Measurements from ENCODE around the gene APOL6.

Gene APOL6

DNA sequence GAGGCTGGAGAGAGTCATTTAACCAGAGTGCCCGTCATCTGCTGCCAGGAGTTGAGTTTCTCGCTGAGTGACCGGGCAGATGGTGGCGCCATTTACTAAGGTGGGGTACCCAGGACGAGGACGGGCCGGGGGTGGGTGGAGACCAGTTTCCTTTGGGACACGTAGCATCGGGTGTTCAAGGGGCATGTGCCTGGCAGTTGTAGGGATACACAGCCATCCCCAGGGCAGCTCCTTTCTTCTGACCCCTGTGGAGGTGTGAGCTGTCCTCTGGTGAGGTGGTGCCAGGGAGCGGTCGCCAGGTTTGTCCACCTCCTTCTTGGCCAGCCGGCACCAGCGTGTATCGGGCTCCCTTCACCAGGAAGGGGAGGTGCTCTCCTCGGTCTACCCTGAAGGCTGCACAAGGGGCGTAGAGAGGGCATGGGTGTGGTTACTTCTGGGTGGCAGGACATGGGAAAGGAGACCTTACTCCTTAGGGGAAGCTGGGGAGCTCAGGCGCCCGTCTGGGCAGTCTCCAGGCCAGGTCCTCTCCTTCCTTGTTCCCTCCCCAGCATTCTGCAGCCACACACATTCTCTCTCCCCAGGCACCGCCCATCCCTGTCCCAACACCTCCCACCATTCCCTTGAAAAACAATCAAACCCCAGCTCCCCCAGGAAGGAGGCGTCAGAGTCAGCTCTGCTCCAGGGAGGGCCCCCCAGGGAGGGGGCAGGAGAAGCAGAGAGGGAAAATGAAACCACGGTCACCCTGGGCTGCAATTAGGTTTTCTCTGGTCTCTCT is 20.8 kb upstream of the APOL6 start:
- Histone ChIP-seq H3K27me3 (ENCODE audit: insufficient read depth, poor library complexity, severe bottlenecking) (peaks cover 16% of the 10 kb centered on the region), H3K4me3 (replicated peaks; ENCODE audit: insufficient read depth, low read length) (no peak overlapping the region), H3K27ac (replicated peaks) (no peak overlapping the region)
- TF ChIP-seq, protein P1, sequence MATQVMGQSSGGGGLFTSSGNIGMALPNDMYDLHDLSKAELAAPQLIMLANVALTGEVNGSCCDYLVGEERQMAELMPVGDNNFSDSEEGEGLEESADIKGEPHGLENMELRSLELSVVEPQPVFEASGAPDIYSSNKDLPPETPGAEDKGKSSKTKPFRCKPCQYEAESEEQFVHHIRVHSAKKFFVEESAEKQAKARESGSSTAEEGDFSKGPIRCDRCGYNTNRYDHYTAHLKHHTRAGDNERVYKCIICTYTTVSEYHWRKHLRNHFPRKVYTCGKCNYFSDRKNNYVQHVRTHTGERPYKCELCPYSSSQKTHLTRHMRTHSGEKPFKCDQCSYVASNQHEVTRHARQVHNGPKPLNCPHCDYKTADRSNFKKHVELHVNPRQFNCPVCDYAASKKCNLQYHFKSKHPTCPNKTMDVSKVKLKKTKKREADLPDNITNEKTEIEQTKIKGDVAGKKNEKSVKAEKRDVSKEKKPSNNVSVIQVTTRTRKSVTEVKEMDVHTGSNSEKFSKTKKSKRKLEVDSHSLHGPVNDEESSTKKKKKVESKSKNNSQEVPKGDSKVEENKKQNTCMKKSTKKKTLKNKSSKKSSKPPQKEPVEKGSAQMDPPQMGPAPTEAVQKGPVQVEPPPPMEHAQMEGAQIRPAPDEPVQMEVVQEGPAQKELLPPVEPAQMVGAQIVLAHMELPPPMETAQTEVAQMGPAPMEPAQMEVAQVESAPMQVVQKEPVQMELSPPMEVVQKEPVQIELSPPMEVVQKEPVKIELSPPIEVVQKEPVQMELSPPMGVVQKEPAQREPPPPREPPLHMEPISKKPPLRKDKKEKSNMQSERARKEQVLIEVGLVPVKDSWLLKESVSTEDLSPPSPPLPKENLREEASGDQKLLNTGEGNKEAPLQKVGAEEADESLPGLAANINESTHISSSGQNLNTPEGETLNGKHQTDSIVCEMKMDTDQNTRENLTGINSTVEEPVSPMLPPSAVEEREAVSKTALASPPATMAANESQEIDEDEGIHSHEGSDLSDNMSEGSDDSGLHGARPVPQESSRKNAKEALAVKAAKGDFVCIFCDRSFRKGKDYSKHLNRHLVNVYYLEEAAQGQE (IDR thresholded peaks at IDR 0.05; ENCODE audit: insufficient replicate concordance, low read depth) = no peak
- TF ChIP-seq, protein P2, sequence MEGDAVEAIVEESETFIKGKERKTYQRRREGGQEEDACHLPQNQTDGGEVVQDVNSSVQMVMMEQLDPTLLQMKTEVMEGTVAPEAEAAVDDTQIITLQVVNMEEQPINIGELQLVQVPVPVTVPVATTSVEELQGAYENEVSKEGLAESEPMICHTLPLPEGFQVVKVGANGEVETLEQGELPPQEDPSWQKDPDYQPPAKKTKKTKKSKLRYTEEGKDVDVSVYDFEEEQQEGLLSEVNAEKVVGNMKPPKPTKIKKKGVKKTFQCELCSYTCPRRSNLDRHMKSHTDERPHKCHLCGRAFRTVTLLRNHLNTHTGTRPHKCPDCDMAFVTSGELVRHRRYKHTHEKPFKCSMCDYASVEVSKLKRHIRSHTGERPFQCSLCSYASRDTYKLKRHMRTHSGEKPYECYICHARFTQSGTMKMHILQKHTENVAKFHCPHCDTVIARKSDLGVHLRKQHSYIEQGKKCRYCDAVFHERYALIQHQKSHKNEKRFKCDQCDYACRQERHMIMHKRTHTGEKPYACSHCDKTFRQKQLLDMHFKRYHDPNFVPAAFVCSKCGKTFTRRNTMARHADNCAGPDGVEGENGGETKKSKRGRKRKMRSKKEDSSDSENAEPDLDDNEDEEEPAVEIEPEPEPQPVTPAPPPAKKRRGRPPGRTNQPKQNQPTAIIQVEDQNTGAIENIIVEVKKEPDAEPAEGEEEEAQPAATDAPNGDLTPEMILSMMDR (IDR thresholded peaks at IDR 0.05; ENCODE audit: insufficient read depth, low read length) = no peak
- TF ChIP-seq POLR2AphosphoS5 (IDR thresholded peaks at IDR 0.05; ENCODE audit: low read depth) = no peak
- TF ChIP-seq GABPA (IDR thresholded peaks at IDR 0.05; ENCODE audit: low read depth) = no peak
- no peak for TF ChIP-seq SPI1 (IDR thresholded peaks at IDR 0.05; ENCODE audit: borderline replicate concordance, low read depth)
- no peak for DNase-seq (ENCODE audit: low read depth in 1 of 2, low spot score in 1 of 2)

DNA sequence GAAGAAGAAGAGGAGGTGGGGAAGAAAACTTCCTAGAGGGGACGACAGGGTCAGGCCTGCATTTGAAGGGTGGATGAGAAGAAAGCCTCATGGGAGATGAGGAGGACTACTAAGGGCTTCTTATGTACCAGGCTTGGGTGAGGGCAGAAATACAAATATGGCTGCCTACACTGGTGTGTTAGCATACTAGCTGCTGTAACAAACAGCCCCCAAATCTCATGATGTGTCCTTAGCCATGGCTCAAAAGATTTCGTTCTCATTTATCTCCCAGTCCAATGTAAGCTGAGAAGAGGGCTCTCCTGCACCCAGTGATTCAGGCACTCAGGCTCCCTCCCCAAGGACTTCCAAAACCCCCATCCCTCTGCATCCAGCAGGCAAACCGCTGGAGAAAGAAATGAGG is 19.5 kb upstream of the APOL6 start:
- TF ChIP-seq, protein P1 (IDR thresholded peaks at IDR 0.05; ENCODE audit: insufficient replicate concordance, low read depth) = no peak
- no peak for TF ChIP-seq SPI1 (IDR thresholded peaks at IDR 0.05; ENCODE audit: borderline replicate concordance, low read depth)
- TF ChIP-seq, protein P2 (IDR thresholded peaks at IDR 0.05; ENCODE audit: insufficient read depth, low read length) = no peak
- Histone ChIP-seq H3K4me3 (replicated peaks; ENCODE audit: insufficient read depth, low read length) (no peak overlapping the region), H3K27me3 (ENCODE audit: insufficient read depth, poor library complexity, severe bottlenecking) (peaks cover 16% of the 10 kb centered on the region), H3K27ac (replicated peaks) (no peak overlapping the region)
- no peak for DNase-seq (ENCODE audit: low read depth in 1 of 2, low spot score in 1 of 2)

DNA sequence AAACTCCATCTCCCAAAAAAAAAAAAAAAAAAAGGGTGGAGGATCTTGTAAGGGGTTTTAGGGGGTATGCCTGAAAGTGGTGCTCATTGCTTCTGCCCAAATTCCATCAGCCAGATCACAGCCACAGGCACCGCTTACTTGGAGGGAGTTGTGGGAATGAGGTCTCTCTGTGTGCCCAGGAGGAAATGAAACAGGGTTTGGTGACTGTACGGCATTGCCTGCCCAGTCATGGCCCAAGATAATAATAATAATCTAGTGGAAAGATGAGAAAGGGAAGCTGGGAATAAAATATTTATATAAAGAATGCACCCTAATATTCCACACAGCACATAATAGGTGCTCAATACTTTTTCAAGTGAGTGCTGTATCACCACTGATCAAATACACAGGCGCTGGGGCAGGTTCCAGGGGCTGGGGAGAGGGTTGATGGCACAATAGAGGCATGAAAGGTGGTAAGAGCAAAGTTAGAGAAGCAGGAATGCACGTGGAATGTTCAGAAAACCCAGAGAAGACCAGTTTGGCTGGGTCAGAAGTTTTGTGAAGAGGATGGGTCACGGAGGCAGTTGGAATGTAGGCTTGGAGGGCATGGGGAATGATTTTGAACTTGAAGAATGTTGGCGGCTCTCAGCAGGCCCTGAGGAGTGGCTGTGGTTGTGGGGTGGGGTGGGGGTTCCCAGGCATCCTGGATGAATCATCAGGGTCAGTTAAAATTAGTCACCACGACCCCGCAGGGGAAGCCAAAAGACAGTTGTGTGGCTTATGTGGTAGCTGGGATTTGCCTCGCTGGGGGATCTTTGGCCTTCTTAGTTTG is 18.6 kb upstream of the APOL6 start:
- no peak overlapping the region for H3K4me3 ChIP-seq (replicated peaks; ENCODE audit: insufficient read depth, low read length)
- no peak overlapping the region for H3K27ac ChIP-seq (replicated peaks)

More for the DNA sequence above, 18.6 kb upstream of the APOL6 start:
- no peak for DNase-seq (ENCODE audit: low read depth in 1 of 2, low spot score in 1 of 2)
- H3K27me3 ChIP-seq (ENCODE audit: insufficient read depth, poor library complexity, severe bottlenecking) = peaks cover 16% of the 10 kb centered on the region
- TF ChIP-seq, protein P2 (IDR thresholded peaks at IDR 0.05; ENCODE audit: insufficient read depth, low read length) = no peak
- TF ChIP-seq POLR2AphosphoS5 (IDR thresholded peaks at IDR 0.05; ENCODE audit: low read depth) (no peak), GABPA (IDR thresholded peaks at IDR 0.05; ENCODE audit: low read depth) (no peak), SPI1 (IDR thresholded peaks at IDR 0.05; ENCODE audit: borderline replicate concordance, low read depth) (no peak)
- TF ChIP-seq, protein P1 (IDR thresholded peaks at IDR 0.05; ENCODE audit: insufficient replicate concordance, low read depth) = no peak

Measured in HL-60 (cell line).